ENCODE measurements around the gene LIN28A.

Gene LIN28A

DNA sequence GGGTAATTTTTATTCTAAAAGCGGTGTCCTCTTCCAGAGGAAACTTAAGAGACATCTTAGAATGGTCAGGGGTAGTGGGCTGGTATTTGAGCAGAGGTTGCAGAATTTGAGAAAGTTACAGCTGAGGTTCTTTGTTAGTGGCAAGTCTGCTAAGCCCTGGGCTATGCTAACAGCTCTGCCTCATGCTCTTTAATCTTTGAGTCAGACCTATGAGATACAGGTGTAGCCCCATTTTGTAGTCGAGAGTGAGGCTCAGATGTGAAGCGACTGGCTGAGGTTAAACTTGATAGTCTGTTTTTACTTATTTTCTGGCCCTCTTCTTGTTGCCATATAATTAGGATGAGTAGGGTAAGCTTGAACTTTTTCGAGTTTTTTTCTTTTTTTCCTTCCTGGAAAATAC, 66.3 kb downstream of the LIN28A start:
- ChIA-PET CTCF (interaction anchor here (0.6 kb wide), 1 partner anchor 12 kb away, joined by 3 read pairs; no protein-coding TSS in a partner anchor), POLR2A (interaction anchor here (0.7 to 1.5 kb wide), 2 partner anchors 10 to 21 kb away, joined by 3 to 4 read pairs; no protein-coding TSS in a partner anchor)
- TF ChIP-seq SP1 (IDR thresholded peaks at IDR 0.05) (no peak), TARDBP (IDR thresholded peaks at IDR 0.05) (no peak), SUZ12 (IDR thresholded peaks at IDR 0.05) (no peak), ZNF384 (IDR thresholded peaks at IDR 0.05) (no peak), FOXM1 (IDR thresholded peaks at IDR 0.05; ENCODE audit: borderline replicate concordance) (no peak), FOXA1 (IDR thresholded peaks at IDR 0.05) (no peak), FOXK2 (IDR thresholded peaks at IDR 0.05) (no peak), NFRKB (IDR thresholded peaks at IDR 0.05) (no peak), L3MBTL2 (conservative IDR thresholded peaks at IDR 0.05) (no peak)
- TF ChIP-seq, protein P1, sequence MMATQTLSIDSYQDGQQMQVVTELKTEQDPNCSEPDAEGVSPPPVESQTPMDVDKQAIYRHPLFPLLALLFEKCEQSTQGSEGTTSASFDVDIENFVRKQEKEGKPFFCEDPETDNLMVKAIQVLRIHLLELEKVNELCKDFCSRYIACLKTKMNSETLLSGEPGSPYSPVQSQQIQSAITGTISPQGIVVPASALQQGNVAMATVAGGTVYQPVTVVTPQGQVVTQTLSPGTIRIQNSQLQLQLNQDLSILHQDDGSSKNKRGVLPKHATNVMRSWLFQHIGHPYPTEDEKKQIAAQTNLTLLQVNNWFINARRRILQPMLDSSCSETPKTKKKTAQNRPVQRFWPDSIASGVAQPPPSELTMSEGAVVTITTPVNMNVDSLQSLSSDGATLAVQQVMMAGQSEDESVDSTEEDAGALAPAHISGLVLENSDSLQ (IDR thresholded peaks at IDR 0.05) = no peak
- DNase-seq (ENCODE audit: extremely low spot score) = no peak

GRCh38 chr1:26477446-26478152, 67.0 kb downstream of the LIN28A start:
- DNase-seq (ENCODE audit: extremely low spot score) = no peak
- ChIA-PET CTCF (interaction anchor here (0.6 kb wide), 1 partner anchor 12 kb away, joined by 3 read pairs; no protein-coding TSS in a partner anchor), POLR2A (interaction anchor here (0.7 to 1.5 kb wide), 2 partner anchors 10 to 21 kb away, joined by 3 to 4 read pairs; no protein-coding TSS in a partner anchor)
- TF ChIP-seq ARNT (IDR thresholded peaks at IDR 0.05) (no peak), NFRKB (IDR thresholded peaks at IDR 0.05) (no peak), TARDBP (IDR thresholded peaks at IDR 0.05) (no peak), BHLHE40 (IDR thresholded peaks at IDR 0.05; ENCODE audit: borderline replicate concordance) (no peak), ZNF384 (IDR thresholded peaks at IDR 0.05) (no peak), HDGF (IDR thresholded peaks at IDR 0.05; ENCODE audit: borderline replicate concordance) (no peak), FOXM1 (IDR thresholded peaks at IDR 0.05; ENCODE audit: borderline replicate concordance) (no peak), ELF4 (IDR thresholded peaks at IDR 0.05) (no peak), FOXK2 (IDR thresholded peaks at IDR 0.05) (no peak), SP1 (IDR thresholded peaks at IDR 0.05) (no peak), CTBP1 (IDR thresholded peaks at IDR 0.05; ENCODE audit: borderline replicate concordance) (no peak), SUZ12 (IDR thresholded peaks at IDR 0.05) (no peak), L3MBTL2 (conservative IDR thresholded peaks at IDR 0.05) (no peak), LEF1 (IDR thresholded peaks at IDR 0.05; ENCODE audit: borderline replicate concordance) (no peak), FOXA1 (IDR thresholded peaks at IDR 0.05) (no peak)
- TF ChIP-seq, protein P1 (IDR thresholded peaks at IDR 0.05) = no peak

- CTCF ChIA-PET = no interaction called here
- POLR2A ChIA-PET = no interaction called here
- no peak for TF ChIP-seq HDGF (IDR thresholded peaks at IDR 0.05; ENCODE audit: borderline replicate concordance)
- no peak for TF ChIP-seq CTBP1 (IDR thresholded peaks at IDR 0.05; ENCODE audit: borderline replicate concordance)
- no peak for DNase-seq (ENCODE audit: extremely low spot score)
Observed at GRCh38 chr1:26478159-26478558, 67.5 kb downstream of the LIN28A start.

GRCh38 chr1:26478988-26479387, 68.4 kb downstream of the LIN28A start:
- ChIA-PET CTCF (no interaction called here), POLR2A (interaction anchor here (1.1 kb wide), 2 partner anchors 9 to 21 kb away, joined by 3 read pairs; no protein-coding TSS in a partner anchor)
- DNase-seq (ENCODE audit: extremely low spot score) = no peak
- TF ChIP-seq BHLHE40 (IDR thresholded peaks at IDR 0.05; ENCODE audit: borderline replicate concordance) = 0 out of 2 replicates have a peak, but pooled peaks have one; percentile 19
- TF ChIP-seq, protein P1 (IDR thresholded peaks at IDR 0.05) = no peak
